ENCODE data around the gene RHOT1. TPM values are rescaled to one million over a fixed set of nuclear protein-coding genes. Genes with fewer than 3 reads are reported as not detected.
A peak's percentile ranks its signal among the peaks of the same experiment; 100 is the strongest.

RHOT1 gene
- total RNA-seq, 1 experiment from 2014 or later = 24.4 TPM

GRCh38 chr17:32141258-32141657 lies 1.0 kb upstream of the RHOT1 start:
- H3K23me2 ChIP-seq (ENCODE audit: insufficient read length, low read depth, low read length, poor library complexity, severe bottlenecking) = peaks cover 12% of the 10 kb centered on the region
- H3K4ac ChIP-seq (ENCODE audit: low read depth, low read length) = no peak overlapping the region
- peaks cover 5% of the 10 kb centered on the region; the same call in 1 of the 2 replicates for H3K79me2 ChIP-seq (ENCODE audit: insufficient read depth, low read length)
- H3K14ac ChIP-seq (ENCODE audit: insufficient read depth, low read length) = no peak overlapping the region
- TF ChIP-seq CTCF (conservative IDR thresholded peaks at IDR 0.05) = no peak
- WGBS (ENCODE audit: extremely low coverage, insufficient read length, low lambda C conversion rate) = no CpG with 5 or more reads among the region's 3 CpGs
- no peak overlapping the region for H2AK5ac ChIP-seq (ENCODE audit: insufficient read length, low read length)
- H4K20me1 ChIP-seq (ENCODE audit: control insufficient read depth, insufficient read depth, insufficient read length) = no peaks in the 10 kb centered on the region
- no peaks in the 10 kb centered on the region for H3K9me3 Mint-ChIP-seq
- no peak overlapping the region for H3K23ac ChIP-seq (ENCODE audit: insufficient read length, low read depth, low read length)
- no peaks in the 10 kb centered on the region for H3K27me3 ChIP-seq (ENCODE audit: insufficient read depth, low read length)
- H3K36me3 Mint-ChIP-seq (ENCODE audit: insufficient read depth in 1 of 3, low read depth in 3 of 3) = peaks cover 0 to 4% (median 0%) of the 10 kb centered on the region in 3 experiments; a peak in 3 of 7 replicates
- H4K5ac ChIP-seq (ENCODE audit: insufficient read length, low read depth, low read length) = no peak overlapping the region
- no peak overlapping the region for H2BK5ac ChIP-seq (ENCODE audit: insufficient read length, low read length)
- no peak overlapping the region for H2BK20ac ChIP-seq (ENCODE audit: low read depth, low read length, poor library complexity, severe bottlenecking)
- H3K4me2 ChIP-seq (ENCODE audit: insufficient read depth, insufficient read length, low read length) = peak overlapping the region; percentile 93
- H3K4me3 Mint-ChIP-seq = peak overlapping the region; percentile 82 to 97
- H3K27me3 Mint-ChIP-seq (ENCODE audit: low read depth) = no peaks in the 10 kb centered on the region
- no peaks in the 10 kb centered on the region for H3K4me1 ChIP-seq (ENCODE audit: insufficient read depth, low read length)
- H3K79me1 ChIP-seq (ENCODE audit: insufficient read depth, low read depth, low read length, poor library complexity, severe bottlenecking) = peaks cover 4% of the 10 kb centered on the region
- H3K9me3 ChIP-seq (ENCODE audit: control insufficient read depth, low read depth, low read length) = no peaks in the 10 kb centered on the region
- no peak overlapping the region for H2BK12ac ChIP-seq (ENCODE audit: insufficient read length, low read depth, low read length)
- no peak overlapping the region for H4K8ac ChIP-seq (replicated peaks; ENCODE audit: insufficient read length, low read depth, low read length)
- H3K56ac ChIP-seq (ENCODE audit: insufficient read length, low read depth, low read length) = no peak overlapping the region
- no peak overlapping the region for H3T11ph ChIP-seq (ENCODE audit: low read length)
- H3K4me1 Mint-ChIP-seq = peaks cover 21 to 29% of the 10 kb centered on the region in 2 experiments
- no peak overlapping the region for H3K18ac ChIP-seq (ENCODE audit: insufficient read length, low read depth, low read length)
- H4K91ac ChIP-seq (ENCODE audit: insufficient read length, low read depth, low read length) = no peak overlapping the region
- H3K27ac ChIP-seq (ENCODE audit: insufficient read length, low read depth, low read length) = no peak overlapping the region
- H2BK120ac ChIP-seq (ENCODE audit: low read depth, low read length, poor library complexity, severe bottlenecking) = no peak overlapping the region
- DNase-seq = no peak
- H3K9ac ChIP-seq (ENCODE audit: extremely low read depth, insufficient read length, low read length) = no peak overlapping the region
- no peak overlapping the region for H2AFZ ChIP-seq (ENCODE audit: low read length)
- no peak overlapping the region for H2BK15ac ChIP-seq (ENCODE audit: low read depth, low read length)
- no peak overlapping the region; a peak in 1 of 7 replicates for H3K27ac Mint-ChIP-seq

Data from H9 (cell line).